Measurements from ENCODE around the gene KLF7.

KLF7 gene

DNA sequence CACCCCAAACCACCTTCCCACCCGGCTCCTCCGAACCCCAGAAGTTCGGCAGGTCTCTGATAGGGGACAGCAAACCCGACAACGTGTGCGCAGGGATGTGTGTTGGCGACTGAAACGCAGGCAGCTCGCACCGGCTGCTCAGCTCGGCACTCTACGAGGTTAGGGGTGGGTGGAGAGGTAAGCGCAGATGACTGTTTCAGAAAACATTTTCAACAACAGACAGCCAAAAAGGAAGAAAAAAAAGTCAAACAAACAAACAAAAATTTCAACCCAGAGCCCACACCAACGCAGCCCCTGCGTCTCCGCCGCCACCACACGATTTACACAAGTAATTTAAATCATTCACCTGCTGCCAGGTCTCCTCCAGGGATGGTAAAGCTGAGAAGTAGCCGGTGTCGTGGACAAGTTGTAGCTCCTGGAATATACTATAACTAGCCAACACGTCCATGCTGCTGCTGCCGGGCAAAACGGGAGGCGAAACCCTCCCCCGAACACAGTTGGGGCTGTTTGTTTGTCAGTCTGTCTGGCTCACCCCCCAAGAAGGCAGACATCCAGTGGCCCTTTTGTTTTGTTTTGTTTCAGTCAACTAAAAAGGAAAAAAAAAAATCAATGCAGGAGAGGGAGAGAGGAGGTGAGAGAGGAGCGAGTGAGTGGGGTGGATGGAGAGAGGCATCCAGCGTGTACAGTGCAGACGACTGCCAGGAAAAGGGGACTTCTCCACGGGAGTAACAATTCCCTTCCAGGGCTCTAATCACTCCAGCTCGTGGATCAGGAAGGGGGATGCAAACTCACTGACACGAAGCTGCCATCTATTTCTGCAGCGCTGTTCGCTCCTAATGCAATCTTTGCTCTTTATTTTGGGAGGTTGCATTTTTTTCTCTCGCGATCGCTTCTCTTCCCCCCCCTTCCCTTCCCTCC is at the start of gene KLF7:
Gene KLF7, minus strand, starts transcription at position 828 of the 918 bp plus-strand sequence. Its CDS starts 380 bp downstream, at position 448.
- peak; percentile 31 for DNase-seq
- peaks cover 3% of the 10 kb centered on the region; the same call in 1 of the 2 replicates for H3K36me3 ChIP-seq
- peaks cover under 1% of the 10 kb centered on the region for H3K9me3 ChIP-seq (ENCODE audit: severe bottlenecking)
- TF ChIP-seq, protein P1, sequence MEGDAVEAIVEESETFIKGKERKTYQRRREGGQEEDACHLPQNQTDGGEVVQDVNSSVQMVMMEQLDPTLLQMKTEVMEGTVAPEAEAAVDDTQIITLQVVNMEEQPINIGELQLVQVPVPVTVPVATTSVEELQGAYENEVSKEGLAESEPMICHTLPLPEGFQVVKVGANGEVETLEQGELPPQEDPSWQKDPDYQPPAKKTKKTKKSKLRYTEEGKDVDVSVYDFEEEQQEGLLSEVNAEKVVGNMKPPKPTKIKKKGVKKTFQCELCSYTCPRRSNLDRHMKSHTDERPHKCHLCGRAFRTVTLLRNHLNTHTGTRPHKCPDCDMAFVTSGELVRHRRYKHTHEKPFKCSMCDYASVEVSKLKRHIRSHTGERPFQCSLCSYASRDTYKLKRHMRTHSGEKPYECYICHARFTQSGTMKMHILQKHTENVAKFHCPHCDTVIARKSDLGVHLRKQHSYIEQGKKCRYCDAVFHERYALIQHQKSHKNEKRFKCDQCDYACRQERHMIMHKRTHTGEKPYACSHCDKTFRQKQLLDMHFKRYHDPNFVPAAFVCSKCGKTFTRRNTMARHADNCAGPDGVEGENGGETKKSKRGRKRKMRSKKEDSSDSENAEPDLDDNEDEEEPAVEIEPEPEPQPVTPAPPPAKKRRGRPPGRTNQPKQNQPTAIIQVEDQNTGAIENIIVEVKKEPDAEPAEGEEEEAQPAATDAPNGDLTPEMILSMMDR (IDR thresholded peaks at IDR 0.05; ENCODE audit: low read depth, low read length), result no peak
- peak within 1 kb of the TSS; percentile 69 for H3K4me3 ChIP-seq (ENCODE audit: low read depth, low read length)
- H3K27ac ChIP-seq, result peak within 1 kb of the TSS; percentile 100
- H3K27me3 ChIP-seq (ENCODE audit: insufficient read depth, low read depth, severe bottlenecking), result no peaks in the 10 kb centered on the region

- H3K9me3 ChIP-seq (ENCODE audit: severe bottlenecking), result no peaks in the 10 kb centered on the region
- no peaks in the 10 kb centered on the region for H3K36me3 ChIP-seq
- no peak overlapping the region for H3K27ac ChIP-seq
- no peak for DNase-seq
- H3K27me3 ChIP-seq (ENCODE audit: insufficient read depth, low read depth, severe bottlenecking), result no peaks in the 10 kb centered on the region
- TF ChIP-seq, protein P1 (IDR thresholded peaks at IDR 0.05; ENCODE audit: low read depth, low read length), result no peak
- no peak overlapping the region for H3K4me3 ChIP-seq (ENCODE audit: low read depth, low read length)
Observed at GRCh38 chr2:207215308-207215707, 49.6 kb upstream of the KLF7 start.

DNA sequence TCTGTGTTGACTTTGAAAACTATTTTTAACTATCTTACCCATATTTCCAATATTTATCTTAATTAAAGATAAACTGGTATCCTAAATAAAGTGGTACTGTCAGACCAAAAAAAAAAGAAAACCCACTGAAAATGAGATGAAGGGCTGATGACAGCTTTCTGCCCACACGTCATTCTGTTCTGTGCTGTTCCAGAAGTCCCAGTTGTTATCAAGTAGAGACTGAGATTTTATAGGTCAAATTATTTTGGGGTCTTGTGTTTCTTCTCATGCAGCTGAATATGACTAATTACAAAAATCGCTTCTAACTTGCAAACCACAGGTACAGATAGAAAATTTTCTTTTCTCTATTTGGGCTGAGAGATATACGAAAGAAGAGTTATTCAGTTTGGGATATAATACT is 48.7 kb upstream of the KLF7 start:
- TF ChIP-seq, protein P1 (IDR thresholded peaks at IDR 0.05; ENCODE audit: low read depth, low read length), result no peak

GRCh38 chr2:207206011-207206410 is 40.3 kb upstream of the KLF7 start:
- DNase-seq, result no peak
- no peaks in the 10 kb centered on the region for H3K36me3 ChIP-seq
- no peaks in the 10 kb centered on the region for H3K27me3 ChIP-seq (ENCODE audit: insufficient read depth, low read depth, severe bottlenecking)
- TF ChIP-seq, protein P1 (IDR thresholded peaks at IDR 0.05; ENCODE audit: low read depth, low read length), result no peak
- no peaks in the 10 kb centered on the region for H3K9me3 ChIP-seq (ENCODE audit: severe bottlenecking)
- H3K4me3 ChIP-seq (ENCODE audit: low read depth, low read length), result no peak overlapping the region
- no peak overlapping the region for H3K27ac ChIP-seq

More for the DNA sequence above, 48.7 kb upstream of the KLF7 start:
- Histone ChIP-seq H3K4me3 (ENCODE audit: low read depth, low read length) (no peak overlapping the region), H3K27me3 (ENCODE audit: insufficient read depth, low read depth, severe bottlenecking) (no peaks in the 10 kb centered on the region), H3K9me3 (ENCODE audit: severe bottlenecking) (no peaks in the 10 kb centered on the region), H3K27ac (no peak overlapping the region), H3K36me3 (no peaks in the 10 kb centered on the region)
- no peak for DNase-seq

GRCh38 chr2:207205173-207205957 is 39.6 kb upstream of the KLF7 start:
- Histone ChIP-seq H3K36me3 (no peaks in the 10 kb centered on the region), H3K27ac (no peak overlapping the region), H3K27me3 (ENCODE audit: insufficient read depth, low read depth, severe bottlenecking) (no peaks in the 10 kb centered on the region), H3K9me3 (ENCODE audit: severe bottlenecking) (no peaks in the 10 kb centered on the region), H3K4me3 (ENCODE audit: low read depth, low read length) (no peak overlapping the region)
- no peak for DNase-seq
- TF ChIP-seq, protein P1 (IDR thresholded peaks at IDR 0.05; ENCODE audit: low read depth, low read length), result no peak

Measured in WERI-Rb-1 (cell line).